GM20000 (cell line): Measurements from ENCODE around the gene IQCK.

Experiments used
- DNase-seq: peaks from one replicate; pipeline ENCODE4 v3.0.0; 2012; ENCODE audit warnings: low spot score
- TF ChIP-seq, protein P1 (sequence below): IDR thresholded peaks from 2 replicates; pipeline ENCODE4 v1.5.1; 2012; ENCODE audit warnings: mild to moderate bottlenecking, control low read depth; ENCODE audit errors: extremely low read depth, missing control alignments

IQCK gene

DNA sequence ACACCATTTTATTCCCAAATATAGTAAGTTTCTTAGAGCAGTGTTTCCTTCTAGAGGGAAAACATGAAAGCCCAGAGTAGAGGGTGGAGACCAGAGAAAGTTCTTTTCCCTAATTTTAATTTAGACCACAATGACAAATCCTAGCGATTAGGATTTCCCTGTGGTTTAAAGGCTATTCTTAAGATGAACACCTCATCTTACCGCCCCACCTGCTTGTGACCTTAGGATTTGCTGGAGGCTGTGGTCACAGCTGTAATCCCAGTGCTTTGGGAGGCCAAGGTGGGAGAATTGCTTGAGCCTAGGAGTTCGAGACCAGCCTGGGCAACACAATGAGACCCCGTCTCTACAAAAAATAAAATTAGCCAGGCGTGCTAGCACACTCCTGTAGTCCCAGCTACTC lies 115.5 kb downstream of the IQCK start:
- no peak for DNase-seq
- TF ChIP-seq, protein P1, sequence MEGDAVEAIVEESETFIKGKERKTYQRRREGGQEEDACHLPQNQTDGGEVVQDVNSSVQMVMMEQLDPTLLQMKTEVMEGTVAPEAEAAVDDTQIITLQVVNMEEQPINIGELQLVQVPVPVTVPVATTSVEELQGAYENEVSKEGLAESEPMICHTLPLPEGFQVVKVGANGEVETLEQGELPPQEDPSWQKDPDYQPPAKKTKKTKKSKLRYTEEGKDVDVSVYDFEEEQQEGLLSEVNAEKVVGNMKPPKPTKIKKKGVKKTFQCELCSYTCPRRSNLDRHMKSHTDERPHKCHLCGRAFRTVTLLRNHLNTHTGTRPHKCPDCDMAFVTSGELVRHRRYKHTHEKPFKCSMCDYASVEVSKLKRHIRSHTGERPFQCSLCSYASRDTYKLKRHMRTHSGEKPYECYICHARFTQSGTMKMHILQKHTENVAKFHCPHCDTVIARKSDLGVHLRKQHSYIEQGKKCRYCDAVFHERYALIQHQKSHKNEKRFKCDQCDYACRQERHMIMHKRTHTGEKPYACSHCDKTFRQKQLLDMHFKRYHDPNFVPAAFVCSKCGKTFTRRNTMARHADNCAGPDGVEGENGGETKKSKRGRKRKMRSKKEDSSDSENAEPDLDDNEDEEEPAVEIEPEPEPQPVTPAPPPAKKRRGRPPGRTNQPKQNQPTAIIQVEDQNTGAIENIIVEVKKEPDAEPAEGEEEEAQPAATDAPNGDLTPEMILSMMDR, result no peak

DNA sequence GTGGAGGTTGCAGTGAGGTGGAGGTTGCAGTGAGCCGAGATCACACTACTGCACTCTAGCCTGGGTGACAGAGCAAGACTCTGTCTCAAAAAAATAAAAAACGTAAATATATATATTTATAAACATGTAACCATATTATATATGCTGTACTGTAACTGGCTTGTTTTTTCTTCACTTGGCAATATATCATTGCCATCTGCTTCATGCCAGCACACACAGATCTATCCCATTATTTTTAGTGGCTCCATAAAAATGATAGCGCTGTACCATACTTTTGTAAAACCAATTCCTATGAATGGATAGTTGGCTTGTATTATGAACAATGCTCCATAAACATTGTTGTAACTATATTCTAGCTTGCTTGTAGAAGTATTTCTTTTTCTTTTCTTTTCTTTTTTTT lies 117.1 kb downstream of the IQCK start:
- TF ChIP-seq, protein P1, result no peak
- DNase-seq, result no peak

DNA sequence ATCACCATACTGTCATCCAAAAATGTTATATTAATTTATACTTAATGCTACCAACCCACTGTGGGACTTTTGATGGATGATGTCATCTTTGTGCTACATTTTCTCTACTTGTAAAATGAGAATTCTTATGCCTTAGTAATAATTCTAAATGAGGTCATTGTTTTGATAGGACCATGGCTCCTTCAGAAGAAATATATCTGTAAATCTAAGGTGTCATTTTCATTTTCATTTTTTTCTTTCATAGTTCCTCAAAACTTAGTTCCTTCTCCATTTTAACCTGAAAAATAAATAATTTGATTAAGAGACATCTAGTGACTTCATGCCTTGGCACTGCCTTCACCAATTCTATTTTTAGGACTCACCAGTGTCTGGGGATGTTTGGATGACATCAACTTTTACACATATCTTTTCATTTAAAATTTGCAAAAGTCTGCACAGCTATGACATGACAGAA lies 117.9 kb downstream of the IQCK start:
- DNase-seq, result no peak
- TF ChIP-seq, protein P1, result no peak

DNA sequence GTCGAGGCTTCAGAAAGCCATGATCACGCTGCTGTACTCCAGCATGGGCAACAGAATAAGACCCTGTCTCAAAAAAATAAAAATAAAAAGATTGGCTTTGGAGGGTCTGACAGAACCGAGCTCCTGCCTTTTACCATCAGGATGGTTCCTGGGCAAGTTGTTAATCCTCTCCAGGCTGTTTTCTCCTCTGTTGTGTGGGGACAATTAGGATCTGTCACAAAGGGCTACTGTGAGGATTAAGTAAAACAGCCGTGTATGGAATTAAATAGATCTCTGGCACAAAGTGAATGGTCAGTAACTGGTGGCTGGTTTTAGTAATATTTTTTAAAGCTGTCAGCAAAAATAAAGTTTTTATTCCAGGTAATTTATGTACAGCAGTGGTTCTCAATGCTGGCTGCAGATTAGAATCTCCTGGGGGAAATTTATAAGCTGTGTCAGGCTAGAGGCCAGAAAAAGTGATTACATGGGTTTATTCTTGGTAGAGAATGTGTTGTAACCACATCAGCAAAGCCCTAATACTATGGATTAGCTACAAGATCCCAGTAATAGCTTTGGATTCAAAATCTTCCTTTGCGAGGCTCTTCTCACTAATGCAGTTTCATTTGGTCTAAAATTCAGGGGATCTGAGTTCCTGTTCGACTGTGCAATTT lies 119.4 kb downstream of the IQCK start:
- TF ChIP-seq, protein P1, result no peak
- DNase-seq, result no peak

DNA sequence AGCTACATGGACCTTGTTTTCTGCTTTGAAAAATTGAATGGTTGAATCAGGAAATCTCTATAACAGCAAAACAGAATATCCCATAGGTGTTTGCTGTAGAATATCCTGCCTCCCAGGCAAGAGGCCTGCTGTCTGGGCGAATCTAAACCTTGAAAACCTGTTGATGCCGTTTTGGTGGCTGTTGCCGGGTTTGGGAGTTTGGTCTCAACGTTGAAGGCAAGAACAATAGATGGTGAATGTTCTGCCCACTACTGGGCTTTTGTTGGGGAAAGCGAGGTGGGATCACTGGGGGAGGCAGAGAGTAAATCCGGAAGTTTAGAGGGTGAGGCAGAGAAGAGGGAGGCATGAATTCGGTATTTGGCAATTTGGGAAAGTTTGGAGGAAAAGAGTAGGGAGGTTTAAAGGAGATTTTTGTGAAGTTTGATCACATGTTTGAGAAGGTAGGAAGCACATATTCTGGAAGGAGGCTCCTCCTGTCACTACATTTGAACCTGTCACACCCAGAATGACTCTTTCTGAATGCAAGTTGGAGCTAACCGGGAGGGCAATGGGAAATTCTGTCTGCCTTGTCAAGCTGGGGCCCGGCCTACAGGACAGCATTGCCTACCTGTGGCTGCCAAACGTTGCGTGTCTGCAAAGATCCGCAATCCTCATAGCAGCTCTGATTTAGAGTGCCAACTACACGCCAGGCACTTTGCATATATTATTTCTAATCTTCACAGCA lies 120.1 kb downstream of the IQCK start:
- TF ChIP-seq, protein P1, result no peak

DNA sequence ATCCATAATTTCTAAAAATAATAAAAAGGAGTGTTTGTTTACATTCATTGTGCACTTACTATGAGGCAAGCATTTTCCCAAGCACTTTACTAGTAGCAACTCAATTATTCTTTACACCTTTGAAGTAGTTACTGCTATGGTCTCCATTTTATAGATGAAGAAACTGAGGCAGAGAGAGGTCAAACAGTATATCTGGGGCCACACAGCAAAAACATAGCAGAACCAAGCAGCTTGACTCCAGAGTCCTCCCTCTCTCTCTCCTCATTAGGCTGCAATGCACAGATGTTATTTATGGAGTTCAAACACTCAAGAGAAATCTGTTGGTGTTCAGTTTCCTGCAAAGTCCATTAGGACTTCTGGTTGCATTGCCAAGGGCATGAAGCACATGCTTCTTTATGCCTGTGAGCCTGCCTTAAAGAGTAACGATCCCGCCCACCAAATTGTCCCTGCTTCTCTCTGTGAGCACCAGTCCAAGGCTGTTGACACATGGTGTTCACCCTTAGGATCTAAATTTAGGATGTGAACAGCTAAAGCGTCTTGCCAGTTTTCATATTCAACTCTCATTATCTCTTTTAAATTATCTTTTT lies 122.5 kb downstream of the IQCK start:
- no peak for DNase-seq
- TF ChIP-seq, protein P1, result no peak

More for the DNA sequence above, 120.1 kb downstream of the IQCK start:
- DNase-seq, result no peak

DNA sequence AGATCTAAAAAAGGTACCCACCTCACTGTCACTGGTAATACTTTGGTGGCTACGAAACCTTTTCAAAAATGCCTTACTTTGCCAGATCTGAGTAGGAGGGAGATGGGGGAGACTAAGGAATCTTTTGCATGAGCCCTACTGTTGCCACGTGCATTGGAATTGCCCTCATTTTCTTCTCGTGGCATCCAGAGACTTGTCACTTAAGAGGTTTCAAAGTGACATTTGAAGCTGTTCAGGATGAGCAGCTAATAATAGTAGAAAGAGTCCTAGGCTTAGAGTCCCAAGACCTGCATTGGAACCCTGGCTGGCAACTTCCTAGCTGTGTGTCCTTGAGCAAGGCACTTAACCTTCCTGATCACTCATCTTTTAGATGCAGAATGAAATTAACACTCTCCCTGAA lies 123.1 kb downstream of the IQCK start:
- TF ChIP-seq, protein P1, result no peak
- DNase-seq, result no peak
